HG03280 (cell line): Measurements from ENCODE around the gene RHBDD2.

ENCODE experiments used
- ATAC-seq: cut with Tn5 transposase; IDR thresholded peaks from one replicate; pipeline ENCODE4 v1.9.1; 2021; ENCODE audit warnings: mild to moderate bottlenecking, moderate library complexity; ENCODE audit not compliant: unreplicated experiment

The RHBDD2 gene

GRCh38 chr7:75916259-75916658 is 37.4 kb downstream of the RHBDD2 start:
- no peak for ATAC-seq

DNA sequence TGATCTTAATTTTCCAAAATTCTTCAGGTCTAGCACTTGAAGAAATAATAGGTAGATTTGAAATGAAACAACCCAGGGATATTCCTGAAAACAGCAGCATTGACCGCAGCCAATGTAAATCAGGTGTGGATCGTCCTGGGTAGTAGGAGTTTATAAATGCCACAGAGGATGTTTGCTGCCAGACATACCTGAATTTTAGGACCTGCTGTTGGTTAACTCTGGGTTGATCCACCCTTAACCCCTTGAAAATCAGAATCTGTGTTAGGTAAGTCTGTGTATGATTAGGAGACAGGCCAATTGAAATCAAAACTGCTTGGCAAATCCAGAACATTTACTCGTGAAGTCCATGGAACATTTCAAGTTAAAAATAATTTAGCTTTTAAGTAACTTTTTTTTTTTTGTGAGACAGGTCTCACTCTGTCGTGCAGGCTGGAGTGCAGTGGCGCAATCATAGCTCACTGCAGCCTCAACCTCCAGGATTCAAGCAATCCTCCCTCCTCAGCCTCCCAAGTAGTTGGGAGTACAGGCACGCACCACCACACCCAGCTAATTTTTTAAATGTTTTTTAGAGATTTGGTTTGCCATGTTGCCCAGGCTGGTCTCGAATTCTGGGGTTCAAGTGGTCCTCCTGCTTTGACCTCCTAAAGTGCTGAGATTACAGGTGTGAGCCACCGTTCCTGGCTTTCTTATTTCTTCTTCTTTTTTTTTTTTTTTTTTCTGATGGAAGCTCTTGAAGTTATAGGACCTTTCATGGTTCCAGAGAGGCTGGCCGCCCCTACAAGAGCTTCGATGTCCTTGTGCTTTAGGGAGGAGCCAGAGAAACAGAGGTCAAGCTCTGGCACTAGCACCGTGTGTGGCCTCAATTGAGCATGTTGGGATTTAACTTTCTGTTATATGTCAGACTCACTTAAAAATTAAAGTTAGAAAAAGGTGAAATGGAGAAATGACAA is 38.1 kb downstream of the RHBDD2 start:
- ATAC-seq = no peak

GRCh38 chr7:75920431-75921161 is 41.8 kb downstream of the RHBDD2 start:
- ATAC-seq = no peak

- no peak for ATAC-seq
Measured at GRCh38 chr7:75921479-75921878, 42.6 kb downstream of the RHBDD2 start.

DNA sequence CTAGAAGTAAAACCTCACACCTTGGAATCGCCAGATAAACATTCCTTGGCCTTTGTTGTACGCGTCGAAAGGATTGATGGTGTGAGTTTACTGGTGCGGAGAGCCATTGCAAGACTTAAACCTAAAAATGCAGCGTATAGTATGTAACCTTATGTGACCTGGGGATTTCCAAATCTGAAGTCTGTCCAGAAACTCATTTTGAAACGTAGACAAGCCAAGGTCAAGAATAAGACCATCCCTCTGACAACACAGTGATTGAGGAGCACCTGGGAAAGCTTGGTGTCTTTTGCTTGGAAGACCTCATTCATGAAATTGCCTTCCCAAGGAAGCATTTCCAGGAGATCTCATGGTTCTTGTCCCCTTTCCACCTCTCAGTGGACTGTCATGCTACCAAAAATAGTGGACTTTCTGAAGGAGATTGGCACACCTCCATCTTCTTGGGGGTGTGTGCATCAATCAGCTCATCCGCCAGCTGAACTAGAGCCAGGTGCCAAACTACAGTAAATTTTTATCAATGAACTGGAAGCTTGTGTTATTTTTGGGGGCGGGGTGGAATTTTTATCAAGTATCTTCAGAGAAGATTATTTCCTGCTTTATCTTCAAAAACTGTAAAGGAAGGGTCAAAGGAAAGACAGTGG is 44.3 kb downstream of the RHBDD2 start:
- ATAC-seq = no peak

- ATAC-seq = no peak
Measured at GRCh38 chr7:75924256-75924655, 45.4 kb downstream of the RHBDD2 start.

- ATAC-seq = no peak
Measured at GRCh38 chr7:75924889-75925288, 46.1 kb downstream of the RHBDD2 start.

GRCh38 chr7:75925717-75926435 is 47.0 kb downstream of the RHBDD2 start:
- no peak for ATAC-seq

- no peak for ATAC-seq
Measured at GRCh38 chr7:75928568-75928914, 49.7 kb downstream of the RHBDD2 start.

DNA sequence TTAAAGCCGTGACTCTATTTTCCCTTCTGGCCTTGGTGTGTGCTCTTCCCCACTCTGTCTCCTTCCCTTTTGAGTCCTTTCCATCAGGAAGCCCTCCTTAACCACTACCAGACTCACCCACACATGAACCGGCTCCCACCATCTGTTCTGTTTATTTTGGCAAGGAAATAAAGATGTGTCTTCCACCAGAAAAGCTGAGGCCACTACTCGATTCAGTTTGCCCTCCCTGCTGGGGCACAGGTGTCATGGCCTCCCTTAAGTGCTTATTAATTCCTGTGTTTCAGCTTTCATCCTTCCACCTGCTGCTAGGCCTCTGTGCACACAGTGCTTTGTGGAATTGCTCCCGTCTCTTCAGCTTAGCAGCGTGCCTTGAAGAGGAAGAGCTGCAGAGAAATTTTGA is 52.8 kb downstream of the RHBDD2 start:
- no peak for ATAC-seq

GRCh38 chr7:75937958-75938786 is 59.3 kb downstream of the RHBDD2 start:
- ATAC-seq = no peak
